Measurements from ENCODE around the gene NOTCH4.
"Not testable (repeated sequence)": the region's sequence is repeated elsewhere in the genome, so short reads cannot be mapped to it uniquely, and the experiment has no call there.

The NOTCH4 gene

GRCh38 chr6:32216285-32216684, 7.6 kb downstream of the NOTCH4 start:
- H3K9ac ChIP-seq (ENCODE audit: low read depth, low read length): no peak overlapping the region
- H3K27me3 ChIP-seq (ENCODE audit: insufficient read depth, low read length): no peaks in the 10 kb centered on the region; the same call in 1 of the 2 replicates
- H3K36me3 ChIP-seq (ENCODE audit: insufficient read depth, low read depth, low read length): no peaks in the 10 kb centered on the region
- H3K4me3 ChIP-seq (ENCODE audit: low read length): no peak overlapping the region
- H3K27ac ChIP-seq (ENCODE audit: low read length): no peak overlapping the region
- H3K9me3 ChIP-seq (ENCODE audit: insufficient read depth, low read depth, low read length): no peaks in the 10 kb centered on the region
- H3K4me1 ChIP-seq (ENCODE audit: insufficient read depth, low read length): no peaks in the 10 kb centered on the region

DNA sequence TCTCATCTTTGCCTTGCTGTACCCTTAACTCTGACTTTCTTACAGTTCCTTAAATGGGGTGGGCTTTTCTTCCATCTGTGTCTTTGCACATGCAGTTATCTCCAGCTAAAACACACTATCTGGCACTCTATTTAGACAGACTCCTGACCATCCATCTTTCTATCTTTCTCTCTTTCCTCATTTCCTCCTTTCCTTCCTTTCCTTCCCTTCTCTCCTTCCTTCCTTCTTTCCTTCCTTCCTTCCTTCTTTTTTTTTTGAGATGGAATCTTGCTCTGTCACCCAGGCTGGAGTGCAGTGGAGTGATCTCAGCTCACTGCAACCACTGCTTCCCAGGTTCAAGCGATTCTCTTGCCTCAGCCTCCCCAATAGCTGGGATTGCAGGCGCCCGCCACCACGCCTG, 8.2 kb downstream of the NOTCH4 start:
- Histone ChIP-seq H3K27me3 (ENCODE audit: insufficient read depth, low read length) (no peaks in the 10 kb centered on the region; the same call in 1 of the 2 replicates), H3K9ac (ENCODE audit: low read depth, low read length) (no peak overlapping the region), H3K27ac (ENCODE audit: low read length) (no peak overlapping the region), H3K4me1 (ENCODE audit: insufficient read depth, low read length) (no peaks in the 10 kb centered on the region), H3K36me3 (ENCODE audit: insufficient read depth, low read depth, low read length) (no peaks in the 10 kb centered on the region), H3K4me3 (ENCODE audit: low read length) (no peak overlapping the region), H3K9me3 (ENCODE audit: insufficient read depth, low read depth, low read length) (no peaks in the 10 kb centered on the region)

DNA sequence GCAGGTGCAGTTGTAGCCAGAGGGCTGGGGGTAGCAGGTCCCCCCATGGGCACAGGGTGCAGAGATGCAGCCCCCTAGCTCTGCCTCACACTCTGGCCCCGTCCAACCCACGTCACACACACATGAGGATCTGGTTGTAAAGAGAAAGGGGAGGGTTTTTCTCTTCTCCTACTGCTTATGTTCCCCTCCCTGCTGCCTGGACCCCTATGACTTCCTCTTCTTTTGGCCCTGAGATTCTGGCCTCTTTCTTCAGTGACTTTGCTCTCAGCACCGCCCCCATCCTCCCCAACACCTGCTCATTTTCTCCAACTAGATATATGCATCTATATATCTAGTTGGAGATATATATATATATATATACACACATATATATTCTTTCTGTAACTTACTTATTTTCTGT, 9.7 kb downstream of the NOTCH4 start:
- Histone ChIP-seq H3K27me3 (ENCODE audit: insufficient read depth, low read length) (no peaks in the 10 kb centered on the region), H3K9me3 (ENCODE audit: insufficient read depth, low read depth, low read length) (no peaks in the 10 kb centered on the region), H3K9ac (ENCODE audit: low read depth, low read length) (no peak overlapping the region), H3K4me1 (ENCODE audit: insufficient read depth, low read length) (no peaks in the 10 kb centered on the region), H3K27ac (ENCODE audit: low read length) (no peak overlapping the region), H3K36me3 (ENCODE audit: insufficient read depth, low read depth, low read length) (no peaks in the 10 kb centered on the region), H3K4me3 (ENCODE audit: low read length) (no peak overlapping the region)

DNA sequence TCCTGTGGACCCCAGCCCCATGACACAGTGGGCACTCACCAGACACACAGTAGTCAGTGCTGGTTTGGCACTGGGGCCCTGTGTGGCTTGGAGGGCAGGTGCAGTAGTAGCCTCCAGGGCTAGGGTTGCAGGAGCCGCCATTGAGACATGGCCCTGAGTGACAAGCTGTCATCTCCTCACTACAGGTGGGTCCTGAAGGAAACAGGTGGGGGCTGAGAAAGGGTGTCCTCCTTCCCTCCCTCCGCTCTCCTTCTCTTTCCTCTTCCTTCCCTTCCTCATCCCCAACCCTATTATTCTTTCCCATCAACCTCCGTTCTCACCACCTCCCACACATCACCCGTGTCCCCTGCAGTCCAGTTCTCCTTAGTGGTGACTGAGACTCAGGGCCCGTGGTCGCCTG, 10.2 kb downstream of the NOTCH4 start:
- no peak overlapping the region for H3K9ac ChIP-seq (ENCODE audit: low read depth, low read length)

GRCh38 chr6:32212076-32212760, 11.6 kb downstream of the NOTCH4 start:
- Histone ChIP-seq H3K9ac (ENCODE audit: low read depth, low read length) (no peak overlapping the region), H3K9me3 (ENCODE audit: insufficient read depth, low read depth, low read length) (no peaks in the 10 kb centered on the region), H3K4me1 (ENCODE audit: insufficient read depth, low read length) (no peaks in the 10 kb centered on the region), H3K27me3 (ENCODE audit: insufficient read depth, low read length) (no peaks in the 10 kb centered on the region), H3K27ac (ENCODE audit: low read length) (no peak overlapping the region), H3K36me3 (ENCODE audit: insufficient read depth, low read depth, low read length) (no peaks in the 10 kb centered on the region), H3K4me3 (ENCODE audit: low read length) (no peak overlapping the region)

More for the DNA sequence above, 10.2 kb downstream of the NOTCH4 start:
- Histone ChIP-seq H3K27me3 (ENCODE audit: insufficient read depth, low read length) (no peaks in the 10 kb centered on the region), H3K4me1 (ENCODE audit: insufficient read depth, low read length) (no peaks in the 10 kb centered on the region), H3K36me3 (ENCODE audit: insufficient read depth, low read depth, low read length) (no peaks in the 10 kb centered on the region), H3K9me3 (ENCODE audit: insufficient read depth, low read depth, low read length) (no peaks in the 10 kb centered on the region), H3K27ac (ENCODE audit: low read length) (no peak overlapping the region), H3K4me3 (ENCODE audit: low read length) (no peak overlapping the region)

- not testable (repeated sequence) for H3K9me3 ChIP-seq (ENCODE audit: insufficient read depth, low read depth, low read length); H3K36me3 ChIP-seq (ENCODE audit: insufficient read depth, low read depth, low read length); H3K4me1 ChIP-seq (ENCODE audit: insufficient read depth, low read length); H3K27ac ChIP-seq (ENCODE audit: low read length); H3K9ac ChIP-seq (ENCODE audit: low read depth, low read length); H3K27me3 ChIP-seq (ENCODE audit: insufficient read depth, low read length); H3K4me3 ChIP-seq (ENCODE audit: low read length)
Measured at GRCh38 chr6:32211432-32211831, 12.4 kb downstream of the NOTCH4 start.

DNA sequence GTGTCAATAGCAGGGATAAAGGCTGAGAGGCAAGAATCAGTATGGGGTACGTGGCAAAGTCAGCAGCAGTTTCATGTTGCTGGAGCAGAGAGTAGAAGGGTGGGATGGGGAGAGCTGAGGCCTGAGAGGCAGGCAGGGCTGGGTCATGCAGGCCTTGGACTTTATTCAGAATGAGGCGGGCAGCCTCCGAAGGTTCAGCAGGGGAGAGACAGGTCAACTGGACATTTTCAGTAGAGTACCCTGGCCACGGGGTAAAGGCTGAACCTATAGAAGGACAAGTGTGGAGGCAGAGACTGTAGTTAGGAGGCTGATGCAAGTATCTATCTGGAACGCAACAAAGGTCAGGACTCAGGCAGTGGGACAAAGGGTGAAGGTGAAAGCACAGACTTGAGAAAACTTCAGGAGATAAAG, 13.7 kb downstream of the NOTCH4 start:
- Histone ChIP-seq H3K36me3 (ENCODE audit: insufficient read depth, low read depth, low read length) (no peaks in the 10 kb centered on the region), H3K9ac (ENCODE audit: low read depth, low read length) (no peak overlapping the region), H3K4me3 (ENCODE audit: low read length) (no peak overlapping the region), H3K4me1 (ENCODE audit: insufficient read depth, low read length) (no peaks in the 10 kb centered on the region), H3K27me3 (ENCODE audit: insufficient read depth, low read length) (no peaks in the 10 kb centered on the region), H3K27ac (ENCODE audit: low read length) (no peak overlapping the region), H3K9me3 (ENCODE audit: insufficient read depth, low read depth, low read length) (no peaks in the 10 kb centered on the region)

GRCh38 chr6:32208996-32209395, 14.9 kb downstream of the NOTCH4 start:
- Histone ChIP-seq H3K36me3 (ENCODE audit: insufficient read depth, low read depth, low read length) (no peaks in the 10 kb centered on the region), H3K27ac (ENCODE audit: low read length) (no peak overlapping the region), H3K9ac (ENCODE audit: low read depth, low read length) (no peak overlapping the region)

DNA sequence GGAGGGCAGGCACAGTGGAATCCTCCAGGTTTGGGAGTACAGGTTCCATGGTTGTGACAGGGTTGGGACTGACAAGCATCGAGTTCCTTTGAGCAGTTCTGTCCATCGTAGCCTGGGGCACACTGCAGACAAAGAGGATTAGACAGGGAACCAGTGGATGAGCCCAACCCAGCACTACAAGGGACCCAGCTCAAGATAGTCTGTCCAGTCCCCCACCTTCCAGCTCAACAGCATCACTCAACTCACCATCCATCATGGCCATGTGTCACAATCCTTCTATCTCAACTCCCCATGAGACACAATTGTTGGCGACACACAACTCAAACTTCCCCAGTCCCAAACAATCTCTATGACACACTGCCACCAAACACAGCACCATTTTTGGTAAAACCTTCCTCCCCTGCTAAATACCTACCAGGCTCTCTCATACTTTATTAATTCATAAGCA, 19.6 kb downstream of the NOTCH4 start:
- Histone ChIP-seq H3K9me3 (ENCODE audit: insufficient read depth, low read depth, low read length) (no peaks in the 10 kb centered on the region), H3K27me3 (ENCODE audit: insufficient read depth, low read length) (peaks cover 7% of the 10 kb centered on the region; the same call in 1 of the 2 replicates), H3K4me3 (ENCODE audit: low read length) (no peak overlapping the region), H3K27ac (ENCODE audit: low read length) (no peak overlapping the region), H3K36me3 (ENCODE audit: insufficient read depth, low read depth, low read length) (no peaks in the 10 kb centered on the region), H3K4me1 (ENCODE audit: insufficient read depth, low read length) (no peaks in the 10 kb centered on the region), H3K9ac (ENCODE audit: low read depth, low read length) (no peak overlapping the region)

More at GRCh38 chr6:32208996-32209395, 14.9 kb downstream of the NOTCH4 start:
- H3K4me3 ChIP-seq (ENCODE audit: low read length): no peak overlapping the region
- H3K4me1 ChIP-seq (ENCODE audit: insufficient read depth, low read length): no peaks in the 10 kb centered on the region
- H3K9me3 ChIP-seq (ENCODE audit: insufficient read depth, low read depth, low read length): no peaks in the 10 kb centered on the region
- peaks cover 7% of the 10 kb centered on the region; the same call in 1 of the 2 replicates for H3K27me3 ChIP-seq (ENCODE audit: insufficient read depth, low read length)

- H3K27ac ChIP-seq (ENCODE audit: low read length): no peak overlapping the region
- no peak overlapping the region for H3K9ac ChIP-seq (ENCODE audit: low read depth, low read length)
Measured at GRCh38 chr6:32203426-32204267, 20.2 kb downstream of the NOTCH4 start.

DNA sequence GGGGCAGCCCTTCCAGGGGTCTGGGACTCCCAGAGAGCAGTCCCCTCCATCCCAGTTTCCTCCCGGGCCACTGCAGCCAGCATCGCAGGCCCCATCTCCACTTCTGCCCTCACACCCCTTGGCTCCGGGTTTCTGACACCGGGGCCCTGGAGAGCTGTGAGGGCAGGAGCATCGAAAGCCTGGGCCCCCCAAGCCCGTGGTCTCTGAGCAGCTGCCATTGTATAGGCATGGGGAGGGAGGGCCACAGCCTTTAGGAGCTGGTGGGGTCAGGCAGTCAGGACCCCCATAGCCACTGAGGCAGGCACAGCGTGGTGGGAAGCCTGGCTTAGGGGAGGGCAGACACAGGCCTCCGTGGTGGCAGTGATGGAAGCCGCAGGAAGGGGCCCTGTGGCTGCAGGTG, 21.7 kb downstream of the NOTCH4 start:
- H3K27me3 ChIP-seq (ENCODE audit: insufficient read depth, low read length): peaks cover 7% of the 10 kb centered on the region; the same call in 1 of the 2 replicates
- H3K4me3 ChIP-seq (ENCODE audit: low read length): no peak overlapping the region
- H3K4me1 ChIP-seq (ENCODE audit: insufficient read depth, low read length): no peaks in the 10 kb centered on the region; the same call in 1 of the 2 replicates
- no peaks in the 10 kb centered on the region for H3K36me3 ChIP-seq (ENCODE audit: insufficient read depth, low read depth, low read length)
- H3K9ac ChIP-seq (ENCODE audit: low read depth, low read length): no peak overlapping the region
- H3K9me3 ChIP-seq (ENCODE audit: insufficient read depth, low read depth, low read length): no peaks in the 10 kb centered on the region
- H3K27ac ChIP-seq (ENCODE audit: low read length): no peak overlapping the region

More at GRCh38 chr6:32203426-32204267, 20.2 kb downstream of the NOTCH4 start:
- H3K9me3 ChIP-seq (ENCODE audit: insufficient read depth, low read depth, low read length): no peaks in the 10 kb centered on the region
- H3K36me3 ChIP-seq (ENCODE audit: insufficient read depth, low read depth, low read length): no peaks in the 10 kb centered on the region
- peaks cover 7% of the 10 kb centered on the region; the same call in 1 of the 2 replicates for H3K27me3 ChIP-seq (ENCODE audit: insufficient read depth, low read length)
- no peak overlapping the region for H3K4me3 ChIP-seq (ENCODE audit: low read length)
- H3K4me1 ChIP-seq (ENCODE audit: insufficient read depth, low read length): no peaks in the 10 kb centered on the region
